D721Med (cell line): Measurements from ENCODE around the gene SEC23A.
A peak's percentile ranks its signal among the peaks of the same experiment; 100 is the strongest.
"Not testable (repeated sequence)": the region's sequence is repeated elsewhere in the genome, so short reads cannot be mapped to it uniquely, and the experiment has no call there.

Source experiments
- DNase-seq: peaks from one replicate; pipeline ENCODE4 v3.0.0; 2011; ENCODE audit warnings: low spot score; ENCODE audit not compliant: insufficient read length
- FAIRE-seq: peaks from 2 replicates; lab custom pipeline; 2011; peaks lifted over from hg19 to GRCh38; lab: Jason Lieb, UNC
- CTCF ChIP-seq: IDR thresholded peaks from 2 replicates; pipeline ENCODE4 v1.5.1; 2012; ENCODE audit warnings: mild to moderate bottlenecking, control low read depth; ENCODE audit not compliant: insufficient read depth; ENCODE audit errors: missing control alignments

Gene SEC23A

DNA sequence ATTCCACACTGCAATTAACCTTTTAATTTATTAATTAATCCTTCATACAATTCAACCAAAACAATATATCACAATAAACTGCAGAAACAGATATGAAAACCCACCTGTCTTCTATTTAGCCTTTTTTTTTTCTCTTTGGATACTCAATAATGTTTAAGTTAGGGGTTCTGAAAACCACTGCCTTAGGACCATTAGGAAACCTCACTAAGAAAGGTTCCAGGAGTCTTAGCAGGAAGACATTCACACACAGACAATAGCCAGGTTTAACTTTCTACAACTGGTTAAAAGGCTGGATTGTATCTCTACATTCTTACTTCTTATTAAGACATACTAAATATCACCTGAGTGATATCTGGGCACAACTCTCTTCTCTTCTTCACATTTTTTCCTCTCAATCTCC, 3.3 kb downstream of the SEC23A start:
- FAIRE-seq (no peak), DNase-seq (no peak)
- TF ChIP-seq CTCF, result no peak

DNA sequence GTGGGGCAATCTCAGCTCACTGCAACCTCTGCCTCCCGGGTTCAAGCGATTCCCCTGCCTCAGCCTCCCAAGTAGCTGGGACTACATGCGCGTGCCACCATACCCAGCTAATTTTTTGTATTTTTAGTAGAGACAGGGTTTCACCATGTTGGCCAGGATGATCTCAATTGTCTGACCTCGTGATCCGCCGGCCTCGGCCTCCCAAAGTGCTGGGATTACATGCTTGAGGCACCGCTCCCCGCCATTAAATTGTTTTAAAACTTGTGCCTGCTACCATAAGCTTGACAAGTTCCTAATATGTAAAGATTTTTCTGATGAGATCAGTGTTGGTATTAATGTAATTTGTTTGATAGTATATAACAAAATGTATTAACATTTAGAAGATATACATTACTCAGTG, 3.8 kb downstream of the SEC23A start:
- not testable (repeated sequence) for FAIRE-seq, DNase-seq

DNA sequence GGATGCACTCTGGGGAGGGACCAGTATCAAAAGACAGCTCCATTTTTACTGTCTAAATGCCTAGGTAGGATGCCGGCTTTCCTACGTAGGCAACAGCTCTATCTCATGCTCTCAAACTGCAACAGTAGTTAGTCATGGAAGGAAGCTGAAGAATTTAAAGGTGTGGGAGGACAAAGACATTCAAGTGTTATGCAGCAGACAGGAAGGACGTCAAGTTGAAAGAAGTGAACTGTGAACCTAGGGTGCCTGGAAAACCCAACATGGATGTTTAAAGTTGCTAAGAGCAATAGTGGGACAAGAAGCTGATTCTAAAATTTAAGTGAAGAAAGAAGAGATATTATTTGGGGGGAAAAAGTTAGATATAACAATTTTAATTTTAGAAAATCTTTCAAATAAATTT, 5.9 kb downstream of the SEC23A start:
- no peak for FAIRE-seq

GRCh38 chr14:39094515-39094914, 8.5 kb downstream of the SEC23A start:
- TF ChIP-seq CTCF, result no peak
- no peak for DNase-seq
- peak; percentile 71 for FAIRE-seq

More for the DNA sequence above, 5.9 kb downstream of the SEC23A start:
- no peak for DNase-seq
- no peak for TF ChIP-seq CTCF

GRCh38 chr14:39091716-39092115, 11.3 kb downstream of the SEC23A start:
- no peak for DNase-seq
- no peak for FAIRE-seq
- TF ChIP-seq CTCF, result no peak

DNA sequence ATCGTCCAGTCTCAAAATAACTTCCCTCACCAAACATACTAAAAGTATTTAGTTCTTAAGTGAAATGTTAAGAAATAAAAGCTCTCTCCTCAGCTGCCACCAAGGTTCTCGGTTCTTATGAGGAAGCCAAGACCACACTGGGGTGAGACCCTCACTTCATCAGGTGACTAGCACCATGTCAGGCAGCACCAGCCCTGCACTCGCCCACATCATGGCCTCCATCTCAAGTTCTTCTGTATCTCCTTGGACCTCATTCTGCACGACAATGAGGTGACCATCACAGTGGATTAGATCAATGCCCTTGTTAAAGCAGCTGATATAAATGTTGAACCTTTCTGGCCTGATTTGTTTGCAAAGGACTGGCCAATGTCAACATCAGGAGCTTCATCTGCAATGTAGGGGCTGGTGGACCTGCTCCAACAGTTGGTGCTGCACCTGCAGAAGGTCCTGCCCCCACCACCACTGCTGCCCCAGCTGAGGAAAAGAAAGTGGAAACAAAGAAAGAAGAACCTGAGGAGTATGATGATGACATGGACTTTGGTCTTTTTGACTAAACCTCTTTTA, 12.4 kb downstream of the SEC23A start:
- FAIRE-seq (no peak), DNase-seq (no peak)
- no peak for TF ChIP-seq CTCF

GRCh38 chr14:39087493-39087892, 15.5 kb downstream of the SEC23A start:
- DNase-seq, result no peak
- no peak for TF ChIP-seq CTCF
- FAIRE-seq, result no peak

GRCh38 chr14:39085933-39086332, 17.1 kb downstream of the SEC23A start:
- no peak for FAIRE-seq
- no peak for DNase-seq
- TF ChIP-seq CTCF, result no peak
